Stimulated activated CD4-positive, alpha-beta T cell treated with anti-CD3 and anti-CD28 coated beads, Interleukin-1b, Interleukin-23, amount 100 ng/mL, for 1 hour (primary cell): ENCODE measurements around the gene EYS.

Source experiments
- DNase-seq, 2 donors: peaks; one replicate each; pipeline ENCODE4 v3.0.0-alpha.2; 2020; ENCODE audit warnings: low read depth in 2 of 2

Gene EYS

GRCh38 chr6:64238071-64238470 lies 1469.0 kb downstream of the EYS start:
- DNase-seq, result no peak

- DNase-seq, result no peak
Measured at GRCh38 chr6:64233746-64234145, 1473.3 kb downstream of the EYS start.

- no peak for DNase-seq
Measured at GRCh38 chr6:64231928-64232327, 1475.1 kb downstream of the EYS start.

GRCh38 chr6:64230530-64230929 lies 1476.5 kb downstream of the EYS start:
- DNase-seq, result no peak

GRCh38 chr6:64227863-64228262 lies 1479.2 kb downstream of the EYS start:
- no peak for DNase-seq

GRCh38 chr6:64225503-64225902 lies 1481.5 kb downstream of the EYS start:
- DNase-seq, result no peak

GRCh38 chr6:64224819-64225218 lies 1482.2 kb downstream of the EYS start:
- no peak for DNase-seq

GRCh38 chr6:64221776-64222175 lies 1485.2 kb downstream of the EYS start:
- DNase-seq, result no peak

- DNase-seq, result no peak
Measured at GRCh38 chr6:64220801-64221200, 1486.2 kb downstream of the EYS start.

GRCh38 chr6:64217721-64218620 lies 1489.1 kb downstream of the EYS start:
- DNase-seq, result no peak

GRCh38 chr6:64214373-64214772 lies 1492.7 kb downstream of the EYS start:
- no peak for DNase-seq

- no peak for DNase-seq
Measured at GRCh38 chr6:64213697-64214096, 1493.3 kb downstream of the EYS start.

GRCh38 chr6:64197246-64197645 lies 1509.8 kb downstream of the EYS start:
- DNase-seq, result no peak

GRCh38 chr6:64186592-64186991 lies 1520.4 kb downstream of the EYS start:
- no peak for DNase-seq

- DNase-seq, result no peak
Measured at GRCh38 chr6:64185621-64186020, 1521.4 kb downstream of the EYS start.

- DNase-seq, result no peak
Measured at GRCh38 chr6:64175296-64175695, 1531.7 kb downstream of the EYS start.

- DNase-seq, result no peak
Measured at GRCh38 chr6:64170316-64170715, 1536.7 kb downstream of the EYS start.

GRCh38 chr6:64160486-64160885 lies 1546.5 kb downstream of the EYS start:
- no peak for DNase-seq

- no peak for DNase-seq
Measured at GRCh38 chr6:64155063-64155462, 1552.0 kb downstream of the EYS start.

- no peak for DNase-seq
Measured at GRCh38 chr6:64146876-64147275, 1560.2 kb downstream of the EYS start.

GRCh38 chr6:64146094-64146493 lies 1560.9 kb downstream of the EYS start:
- DNase-seq, result no peak

GRCh38 chr6:64145658-64146057 lies 1561.4 kb downstream of the EYS start:
- no peak for DNase-seq

GRCh38 chr6:64143101-64143500 lies 1563.9 kb downstream of the EYS start:
- DNase-seq, result no peak

GRCh38 chr6:64141680-64142079 lies 1565.3 kb downstream of the EYS start:
- no peak for DNase-seq
